Uterus (tissue), 4 donors: ENCODE measurements around the gene KLHL17. TPM values are rescaled to one million over a fixed set of nuclear protein-coding genes. Genes with fewer than 3 reads are reported as not detected.

Experiments used
- DNase-seq, 2 donors: peaks; one replicate each; pipeline ENCODE4 v3.0.0-alpha.2; 2019 to 2020
- H3K27ac ChIP-seq, 2 donors: fragments of 200-600 bp; sonication (generic); 1 replicate in 1 of 2; 2 replicates in 1 of 2; pipeline ENCODE4 v1.5.1; 2016 to 2018
- H3K27me3 ChIP-seq, 2 donors: fragments of 200-600 bp; sonication (generic); one replicate each; pipeline ENCODE4 v1.5.1; 2018 to 2019; ENCODE audit warnings: control low read depth in 1 of 2
- H3K36me3 ChIP-seq, 2 donors: fragments of 200-600 bp; sonication (generic); one replicate each; pipeline ENCODE4 v1.5.1; 2019; ENCODE audit warnings: control low read depth in 1 of 2
- H3K4me1 ChIP-seq, 2 donors: fragments of 200-600 bp; sonication (generic); one replicate each; pipeline ENCODE4 v1.5.1; 2018 to 2019; ENCODE audit warnings: control low read depth in 1 of 2
- H3K4me3 ChIP-seq, 2 donors: fragments of 200-600 bp; sonication (generic); 1 replicate in 1 of 2; 2 replicates in 1 of 2; pipeline ENCODE4 v1.5.1; 2018 to 2019; ENCODE audit warnings: mild to moderate bottlenecking in 1 of 2
- H3K9me3 ChIP-seq, 2 donors: fragments of 200-600 bp; sonication (generic); one replicate each; pipeline ENCODE4 v1.5.1; 2019; ENCODE audit warnings: control low read depth in 1 of 2
- POLR2A ChIP-seq, 2 donors: fragments of 450-650 bp; IDR thresholded peaks; one replicate each; pipeline ENCODE4 v1.6.1; 2016; ENCODE audit warnings: antibody characterized with exemption in 2 of 2, mild to moderate bottlenecking in 1 of 2, moderate library complexity in 1 of 2
- intact Hi-C: fragments of 100-400 bp; cut with DNase I; formaldehyde crosslinking; loops from one replicate; pipeline ENCODE4 v1.15.1; 2023; ENCODE audit warnings: low total_unique reads
- total RNA-seq, 4 donors: library from RNA; depleted of rRNA in 3 of 4; stranded (reverse); fragments of >200 nt in 3 of 4; gene quantifications; one replicate each; pipeline versions ENCODE4 v1.1.0 to v1.2.4, GENCODE V29; 2014 to 2023
- TF ChIP-seq, protein P1 (sequence below), 4 experiments: fragments of 200-600 bp in 2 of 4; fragments of 450-650 bp in 2 of 4; sonication (generic) in 2 of 4; IDR thresholded peaks; one replicate each; pipeline ENCODE4 v1.5.1; 2016 to 2019; ENCODE audit warnings: antibody characterized with exemption in 4 of 4, mild to moderate bottlenecking in 2 of 4, moderate library complexity in 1 of 4
- donor health status: DM: yes; HTN: yes; CAD: no.

The KLHL17 gene
- total RNA-seq, 4 donors from 2014 or later, result 1.8 to 15.3 (median 9.6) TPM

GRCh38 chr1:950268-950667, 10.1 kb upstream of the KLHL17 start:
- H3K36me3 ChIP-seq, result no peaks in the 10 kb centered on the region
- DNase-seq, result no peak
- H3K4me1 ChIP-seq, result no peaks in the 10 kb centered on the region
- intact Hi-C loops, result no loop called here
- no peak for TF ChIP-seq POLR2A (IDR thresholded peaks at IDR 0.05)
- TF ChIP-seq, protein P1, sequence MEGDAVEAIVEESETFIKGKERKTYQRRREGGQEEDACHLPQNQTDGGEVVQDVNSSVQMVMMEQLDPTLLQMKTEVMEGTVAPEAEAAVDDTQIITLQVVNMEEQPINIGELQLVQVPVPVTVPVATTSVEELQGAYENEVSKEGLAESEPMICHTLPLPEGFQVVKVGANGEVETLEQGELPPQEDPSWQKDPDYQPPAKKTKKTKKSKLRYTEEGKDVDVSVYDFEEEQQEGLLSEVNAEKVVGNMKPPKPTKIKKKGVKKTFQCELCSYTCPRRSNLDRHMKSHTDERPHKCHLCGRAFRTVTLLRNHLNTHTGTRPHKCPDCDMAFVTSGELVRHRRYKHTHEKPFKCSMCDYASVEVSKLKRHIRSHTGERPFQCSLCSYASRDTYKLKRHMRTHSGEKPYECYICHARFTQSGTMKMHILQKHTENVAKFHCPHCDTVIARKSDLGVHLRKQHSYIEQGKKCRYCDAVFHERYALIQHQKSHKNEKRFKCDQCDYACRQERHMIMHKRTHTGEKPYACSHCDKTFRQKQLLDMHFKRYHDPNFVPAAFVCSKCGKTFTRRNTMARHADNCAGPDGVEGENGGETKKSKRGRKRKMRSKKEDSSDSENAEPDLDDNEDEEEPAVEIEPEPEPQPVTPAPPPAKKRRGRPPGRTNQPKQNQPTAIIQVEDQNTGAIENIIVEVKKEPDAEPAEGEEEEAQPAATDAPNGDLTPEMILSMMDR (IDR thresholded peaks at IDR 0.05), result no peak
- H3K4me3 ChIP-seq, result no peak overlapping the region
- H3K27ac ChIP-seq, result no peak overlapping the region
- H3K9me3 ChIP-seq, result no peaks in the 10 kb centered on the region
- no peaks in the 10 kb centered on the region for H3K27me3 ChIP-seq

GRCh38 chr1:950881-951280, 9.5 kb upstream of the KLHL17 start:
- Histone ChIP-seq H3K4me1 (no peaks in the 10 kb centered on the region), H3K4me3 (no peak overlapping the region), H3K27ac (no peak overlapping the region), H3K36me3 (no peaks in the 10 kb centered on the region), H3K9me3 (no peaks in the 10 kb centered on the region), H3K27me3 (no peaks in the 10 kb centered on the region)
- TF ChIP-seq, protein P1 (IDR thresholded peaks at IDR 0.05), result no peak
- no peak for TF ChIP-seq POLR2A (IDR thresholded peaks at IDR 0.05)
- intact Hi-C loops, result no loop called here
- no peak for DNase-seq

- Histone ChIP-seq H3K27ac (no peak overlapping the region), H3K36me3 (no peaks in the 10 kb centered on the region), H3K9me3 (no peaks in the 10 kb centered on the region), H3K4me1 (no peaks in the 10 kb centered on the region), H3K4me3 (no peak overlapping the region), H3K27me3 (no peaks in the 10 kb centered on the region)
- intact Hi-C loops, result no loop called here
- no peak for DNase-seq
- TF ChIP-seq POLR2A (IDR thresholded peaks at IDR 0.05), result no peak
- TF ChIP-seq, protein P1 (IDR thresholded peaks at IDR 0.05), result no peak
Measured at GRCh38 chr1:951364-951763, 9.0 kb upstream of the KLHL17 start.

GRCh38 chr1:952201-952600, 8.2 kb upstream of the KLHL17 start:
- Histone ChIP-seq H3K9me3 (no peaks in the 10 kb centered on the region), H3K4me1 (no peaks in the 10 kb centered on the region), H3K4me3 (no peak overlapping the region), H3K36me3 (no peaks in the 10 kb centered on the region), H3K27ac (no peak overlapping the region), H3K27me3 (no peaks in the 10 kb centered on the region)
- no peak for TF ChIP-seq POLR2A (IDR thresholded peaks at IDR 0.05)
- TF ChIP-seq, protein P1 (IDR thresholded peaks at IDR 0.05), result no peak
- intact Hi-C loops, result no loop called here
- no peak for DNase-seq

DNA sequence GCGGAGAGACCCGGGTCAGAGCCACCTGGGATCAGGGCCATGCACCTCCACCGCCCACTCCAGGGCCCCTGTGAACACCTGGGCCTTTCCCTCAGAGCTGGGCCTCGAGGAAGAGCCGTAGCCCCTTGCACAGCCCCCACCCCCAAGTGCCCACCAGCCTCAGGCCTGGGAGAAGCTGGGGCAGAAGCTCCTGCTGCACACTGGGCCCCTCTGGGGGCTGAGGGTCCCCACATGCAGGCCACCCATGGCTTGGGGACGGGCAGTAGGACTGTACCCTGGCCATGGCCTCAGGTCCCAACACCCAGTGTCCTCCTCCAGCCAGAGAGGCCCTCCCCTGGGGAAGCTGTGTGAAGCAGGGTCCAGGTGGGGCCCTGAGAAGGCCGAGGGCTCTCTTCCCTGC, 7.8 kb upstream of the KLHL17 start:
- no peak for DNase-seq
- H3K4me3 ChIP-seq, result no peak overlapping the region
- intact Hi-C loops, result no loop called here
- no peak overlapping the region for H3K27ac ChIP-seq
- TF ChIP-seq POLR2A (IDR thresholded peaks at IDR 0.05), result no peak
- TF ChIP-seq, protein P1 (IDR thresholded peaks at IDR 0.05), result no peak
- no peaks in the 10 kb centered on the region for H3K9me3 ChIP-seq
- no peaks in the 10 kb centered on the region for H3K36me3 ChIP-seq
- peaks cover under 1 to 3% of the 10 kb centered on the region in 2 donors for H3K4me1 ChIP-seq
- no peaks in the 10 kb centered on the region for H3K27me3 ChIP-seq
